A673 (cell line): ENCODE results near the gene THRB. TPM values are rescaled to one million over a fixed set of nuclear protein-coding genes. Genes with fewer than 3 reads are reported as not detected.

Experiments
- BruUV-seq: library from RNA; stranded (reverse); fragments of 400-500 nt; replicated peaks from 2 replicates; lab custom pipeline; 2021; lab: Mats Ljungman, UMichigan
- CTCF ChIA-PET: fragments of 300-600 bp; sonication (Branson Sonifier 250); formaldehyde crosslinking; loops from one replicate; lab custom pipeline; 2022; ENCODE audit warnings: antibody characterized with exemption; lab: Charles Lee
- POLR2A ChIA-PET: fragments of 300-600 bp; sonication (Branson Sonifier 250); formaldehyde crosslinking; loops from one replicate; lab custom pipeline; 2022; ENCODE audit warnings: antibody characterized with exemption; ENCODE audit not compliant: low non-redundant PET; lab: Charles Lee
- DNase-seq: peaks from one replicate; pipeline ENCODE4 v3.0.0-alpha.2; 2015; ENCODE audit warnings: low spot score
- H3K27ac ChIP-seq: fragments of 200-600 bp; sonication (generic); 2 replicates; pipeline ENCODE4 v1.5.1; 2016; ENCODE audit warnings: mixed run types, low read depth, mild to moderate bottlenecking, mixed read lengths, antibody characterized with exemption, low read length; ENCODE audit not compliant: poor library complexity, severe bottlenecking
- H3K27me3 ChIP-seq: fragments of 200-600 bp; sonication (generic); replicated peaks from 2 replicates; pipeline ENCODE4 v1.6.1; 2017; ENCODE audit warnings: mixed run types, low read depth, mild to moderate bottlenecking, mixed read lengths, antibody characterized with exemption, low read length; ENCODE audit not compliant: insufficient read depth, poor library complexity
- H3K36me3 ChIP-seq: fragments of 200-600 bp; sonication (generic); 2 replicates; pipeline ENCODE4 v1.6.1; 2016; ENCODE audit warnings: mixed run types, mild to moderate bottlenecking, mixed read lengths, antibody characterized with exemption, low read length; ENCODE audit not compliant: insufficient read depth, poor library complexity, severe bottlenecking
- H3K4me1 ChIP-seq: fragments of 200-600 bp; sonication (generic); 2 replicates; pipeline ENCODE4 v1.6.1; 2017; ENCODE audit warnings: mixed run types, mild to moderate bottlenecking, mixed read lengths, antibody characterized with exemption, low read length; ENCODE audit not compliant: insufficient read depth, poor library complexity, severe bottlenecking
- H3K4me3 ChIP-seq: fragments of 200-600 bp; sonication (generic); 2 replicates; pipeline ENCODE4 v1.5.1; 2016; ENCODE audit warnings: low read depth, mixed run types, mild to moderate bottlenecking, mixed read lengths, low read length; ENCODE audit not compliant: poor library complexity, severe bottlenecking
- H3K9me3 ChIP-seq: fragments of 200-600 bp; sonication (generic); 2 replicates; pipeline ENCODE4 v1.6.1; 2016; ENCODE audit warnings: mixed run types, low read depth, mild to moderate bottlenecking, mixed read lengths, antibody characterized with exemption, low read length; ENCODE audit not compliant: poor library complexity, severe bottlenecking
- CTCF ChIP-seq: fragments of 300-800, 200-600 bp; sonication (generic); conservative IDR thresholded peaks from 2 replicates; pipeline ENCODE4 v1.5.1; 2017; ENCODE audit warnings: low read depth, mild to moderate bottlenecking, antibody characterized with exemption, low read length, moderate library complexity, mixed read lengths
- EZH2 ChIP-seq: fragments of 200-600 bp; sonication (generic); IDR thresholded peaks from 2 replicates; pipeline ENCODE4 v1.6.1; 2017; ENCODE audit warnings: borderline replicate concordance, low read depth, mild to moderate bottlenecking, mixed read lengths, antibody characterized with exemption, low read length; ENCODE audit not compliant: poor library complexity, severe bottlenecking
- intact Hi-C: fragments of 100-400 bp; cut with micrococcal nuclease; formaldehyde crosslinking; loops from one replicate; pipeline ENCODE4 v1.10.0; 2022; ENCODE audit not compliant: unreplicated experiment
- total RNA-seq: library from RNA; stranded (reverse); gene quantifications from 2 replicates; pipeline ENCODE4 v1.2.3, GENCODE V29; 2021

The THRB gene
- total RNA-seq, 1 experiment from 2014 or later = 0.11 TPM

- H3K27ac ChIP-seq = no peak overlapping the region
- ChIA-PET POLR2A (no interaction called here), CTCF (no interaction called here)
- peaks cover 14% of the 10 kb centered on the region for H3K27me3 ChIP-seq
- no peaks in the 10 kb centered on the region for H3K36me3 ChIP-seq
- H3K4me1 ChIP-seq = no peaks in the 10 kb centered on the region
- no peak overlapping the region for H3K4me3 ChIP-seq
- TF ChIP-seq CTCF (no peak), EZH2 (no peak)
- DNase-seq = no peak
- BruUV-seq = no TSS peak
- intact Hi-C loops = no loop called here
- no peaks in the 10 kb centered on the region for H3K9me3 ChIP-seq
These were observed 39.8 kb downstream of the THRB start for GRCh38 chr3:24454856-24455255.

DNA sequence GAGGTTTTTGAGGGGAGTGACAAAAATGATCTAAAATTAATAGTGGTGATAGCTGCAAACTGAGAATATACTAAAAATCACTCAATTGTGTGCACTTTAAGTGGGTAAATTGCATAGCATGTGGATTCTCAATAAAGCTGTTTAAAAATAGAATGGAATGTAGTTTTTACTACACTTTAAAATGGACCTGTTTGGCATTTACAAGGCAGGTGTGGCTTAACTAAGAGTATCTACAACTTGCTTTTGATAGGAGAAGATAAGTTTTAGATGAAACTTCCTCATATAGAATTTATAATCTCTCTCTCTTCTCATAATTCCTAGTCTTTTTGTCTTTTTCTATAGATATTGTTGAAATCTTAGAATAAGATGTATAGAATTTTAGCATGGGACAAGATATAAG, 40.3 kb downstream of the THRB start:
- POLR2A ChIA-PET = no interaction called here
- H3K27me3 ChIP-seq = peaks cover 19% of the 10 kb centered on the region
- DNase-seq = no peak
- no peak overlapping the region for H3K4me3 ChIP-seq
- no peak overlapping the region for H3K27ac ChIP-seq
- H3K4me1 ChIP-seq = no peaks in the 10 kb centered on the region
- BruUV-seq = no TSS peak
- H3K36me3 ChIP-seq = no peaks in the 10 kb centered on the region
- CTCF ChIA-PET = no interaction called here
- no peaks in the 10 kb centered on the region for H3K9me3 ChIP-seq
- intact Hi-C loops = no loop called here
- TF ChIP-seq CTCF (no peak), EZH2 (no peak)

DNA sequence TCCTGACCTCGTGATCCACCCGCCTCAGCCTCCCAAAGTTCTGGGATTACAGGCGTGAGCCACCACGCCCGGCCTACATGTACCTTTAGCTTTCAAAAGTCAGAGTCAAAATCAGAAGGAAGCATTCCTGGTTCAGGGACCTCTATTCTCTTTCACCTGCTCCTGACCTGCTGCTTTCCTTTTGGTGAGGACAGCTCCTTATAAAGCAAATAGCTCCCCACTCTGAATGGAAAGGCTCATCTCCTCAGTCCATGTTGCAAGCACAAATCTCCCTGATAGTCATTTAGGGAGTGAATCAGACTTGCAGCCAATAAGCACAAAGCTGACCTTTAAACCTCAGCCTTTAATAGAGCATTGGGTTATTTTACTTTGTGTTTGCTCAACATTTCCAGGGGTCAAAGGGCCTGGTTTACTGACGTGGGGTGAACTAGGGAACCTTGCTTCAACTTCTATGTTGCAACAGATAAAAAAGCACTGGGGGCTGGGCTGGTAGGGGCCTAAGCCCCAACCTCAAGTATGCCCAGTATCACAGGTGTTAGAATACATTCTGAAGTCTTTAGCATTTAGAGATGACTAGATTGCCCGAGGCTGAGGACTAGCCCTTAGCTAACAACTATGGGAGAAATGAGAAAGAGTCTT, 43.1 kb downstream of the THRB start:
- H3K27ac ChIP-seq = no peak overlapping the region
- intact Hi-C loops = no loop called here
- no peak for TF ChIP-seq EZH2
- TF ChIP-seq CTCF = no peak

More for the DNA sequence above, 43.1 kb downstream of the THRB start:
- BruUV-seq = no TSS peak
- POLR2A ChIA-PET = interaction anchor here (0.6 kb wide), 1 partner anchor 249 kb away, joined by 3 read pairs; no protein-coding TSS in a partner anchor
- Histone ChIP-seq H3K27me3 (peaks cover 24% of the 10 kb centered on the region), H3K4me3 (no peak overlapping the region), H3K36me3 (no peaks in the 10 kb centered on the region), H3K9me3 (no peaks in the 10 kb centered on the region), H3K4me1 (no peaks in the 10 kb centered on the region)
- DNase-seq = no peak
- CTCF ChIA-PET = no interaction called here
